Motor neuron (in vitro differentiated cells): ENCODE measurements around the gene LRRN4. TPM values are rescaled to one million over a fixed set of nuclear protein-coding genes. Genes with fewer than 3 reads are reported as not detected.
"Not testable (repeated sequence)": the region's sequence is repeated elsewhere in the genome, so short reads cannot be mapped to it uniquely, and the experiment has no call there.

ENCODE experiments used
- ATAC-seq, 8 experiments: fragments of 200-7000 bp; cut with Tn5 transposase; replicated peaks in 6 of 8; 2 replicates each; pipeline ENCODE4 v1.8.0; 2021; ENCODE audit warnings: mild to moderate bottlenecking in 8 of 8, moderate library complexity in 8 of 8
- H3K27ac ChIP-seq, 2 donors: fragments of 250-450 bp; sonication (Bioruptor Pico); 2 replicates each; pipeline ENCODE4 v1.9.0; 2021; ENCODE audit warnings: antibody characterized with exemption in 2 of 2, mild to moderate bottlenecking in 2 of 2, moderate library complexity in 1 of 2
- H3K4me1 ChIP-seq, 2 donors: fragments of 250-450 bp; sonication (Bioruptor Pico); replicated peaks in 1 of 2; 2 replicates each; pipeline ENCODE4 v1.6.1; 2021; ENCODE audit warnings: antibody characterized with exemption in 2 of 2, mild to moderate bottlenecking in 2 of 2, moderate library complexity in 1 of 2
- H3K4me3 ChIP-seq, 5 donors: fragments of 250-450 bp; sonication (Bioruptor Pico); 2 replicates each; pipeline ENCODE4 v1.9.0; 2021; ENCODE audit warnings: antibody characterized with exemption in 5 of 5, mild to moderate bottlenecking in 5 of 5, moderate library complexity in 4 of 5
- WGBS, 10 experiments: fragments of 450-650 bp; shearing (Covaris generic); methylation state at CpG; one replicate each; pipeline ENCODE4 v1.0.0; 2022; 5-methylcytosine and 5-hydroxymethylcytosine counted together
- in situ Hi-C, 9 experiments: fragments of 400-800 bp; cut with MboI; loops; one replicate each; pipeline ENCODE4 v1.15.0; 2021; ENCODE audit warnings: low sequenced_read_pairs in 9 of 9, low pct_unique_long_range_greater_than_20kb in 2 of 9; ENCODE audit not compliant: unreplicated experiment in 9 of 9
- total RNA-seq, 8 experiments: library from RNA; unstranded; fragments of 300-600 nt; gene quantifications; 2 replicates each; pipeline versions ENCODE4 v1.2.3 to v1.2.4, GENCODE V29; 2022

The LRRN4 gene
- total RNA-seq, 8 experiments from 2014 or later = 0.07 to 1.1 (median 0.26) TPM

DNA sequence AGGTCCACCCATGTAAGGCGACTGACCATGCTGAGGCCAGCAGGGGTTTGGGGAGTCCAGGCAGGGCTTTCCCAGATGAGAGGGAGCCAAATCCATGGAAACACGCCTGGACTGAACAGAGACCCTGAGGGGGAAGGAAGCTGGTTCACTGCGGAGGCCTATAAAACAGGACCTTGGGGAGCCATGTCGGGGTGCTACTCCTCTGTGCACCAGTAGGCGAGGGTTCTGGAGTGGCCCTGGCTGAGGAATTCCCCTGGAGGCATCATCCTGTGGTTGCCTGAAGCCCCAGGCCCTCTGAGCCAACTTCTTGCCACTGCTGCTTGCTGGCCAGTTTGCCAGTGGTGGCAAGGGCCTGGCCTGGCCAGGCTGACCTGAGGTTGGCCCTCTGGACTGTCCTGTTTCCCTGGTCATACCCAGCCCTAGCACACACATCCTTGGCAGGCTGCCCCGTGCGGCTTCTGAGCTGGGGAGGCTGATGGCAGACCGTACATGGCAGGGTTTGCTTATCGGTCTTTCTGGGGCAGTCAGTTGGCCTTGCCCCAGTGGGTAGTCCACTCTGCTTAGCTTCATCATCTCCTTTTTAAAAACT lies 2.2 kb upstream of the LRRN4 start:
- H3K27ac ChIP-seq = no peak overlapping the region
- no peak overlapping the region for H3K4me3 ChIP-seq
- peaks cover 0 to 5% of the 10 kb centered on the region in 2 donors for H3K4me1 ChIP-seq

GRCh38 chr20:6055161-6055783 lies 1.4 kb upstream of the LRRN4 start:
- Histone ChIP-seq H3K27ac (no peak overlapping the region), H3K4me3 (no peak overlapping the region), H3K4me1 (peaks cover 0 to 5% of the 10 kb centered on the region in 2 donors)
- in situ Hi-C loops = no loop called here
- 65 to 89% (median 76%) methylated on average over 1 to 5 of the region's 10 CpGs; no CpG with 5 or more reads in 4 of the 10 experiments for WGBS, 10 experiments
- no peak for ATAC-seq

More for the DNA sequence above, 2.2 kb upstream of the LRRN4 start:
- no peak for ATAC-seq
- in situ Hi-C loops = no loop called here
- WGBS, 10 experiments = 48 to 100% (median 80%) methylated on average over 1 to 8 of the region's 9 CpGs; no CpG with 5 or more reads in 5 of the 10 experiments

- H3K4me3 ChIP-seq, H3K27ac ChIP-seq, in situ Hi-C loops, H3K4me1 ChIP-seq, ATAC-seq: not testable (repeated sequence)
- 40 to 100% (median 87%) methylated on average over 1 to 3 of the region's 4 CpGs; no CpG with 5 or more reads in 4 of the 10 experiments for WGBS, 10 experiments
These were observed 810 bp upstream of the LRRN4 start for GRCh38 chr20:6054689-6055051.

DNA sequence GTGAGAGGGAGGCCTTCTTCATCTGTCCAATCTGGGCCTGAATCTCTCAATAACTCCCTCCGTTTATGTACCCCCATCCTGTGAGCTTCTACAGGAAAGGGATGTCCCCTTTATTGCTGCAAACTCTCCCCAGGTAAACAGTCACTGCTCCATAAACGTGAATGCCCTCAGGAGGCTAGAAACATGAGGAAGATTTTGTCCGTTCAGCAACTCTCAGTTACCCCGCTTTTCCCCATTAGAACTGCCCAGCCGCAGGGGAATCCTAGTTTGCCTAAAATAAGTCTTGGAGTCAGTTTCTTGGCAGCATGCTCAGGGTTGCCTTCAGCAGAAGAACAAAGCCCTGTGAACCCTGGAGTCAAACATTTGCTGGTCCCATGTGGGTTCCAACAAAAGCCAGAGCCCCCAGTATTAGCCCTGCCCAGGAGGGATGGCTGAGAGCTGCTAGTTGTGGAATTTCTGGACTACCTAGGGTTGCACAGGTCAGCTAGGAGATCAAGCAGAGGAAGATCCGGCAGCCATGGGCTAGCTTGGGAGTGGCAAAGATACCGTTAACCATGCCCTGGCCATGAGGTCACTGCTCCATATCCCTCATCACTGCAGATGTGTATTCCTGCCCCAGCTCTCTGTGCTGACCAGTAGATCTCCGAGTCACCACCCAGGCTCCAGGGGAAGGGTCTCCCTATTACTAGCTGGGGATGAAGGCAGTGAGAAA lies 640 bp downstream of the LRRN4 start:
- no peak overlapping the region for H3K4me3 ChIP-seq
- peaks cover 0 to 5% of the 10 kb centered on the region in 2 donors for H3K4me1 ChIP-seq
- no peak overlapping the region for H3K27ac ChIP-seq
- in situ Hi-C loops = no loop called here
- whole genome bisulfite sequencing, 10 experiments = 20 to 100% (median 89%) methylated on average over 1 to 6 of the region's 8 CpGs
- ATAC-seq = peak in 1 of 8 experiments; percentile 26

DNA sequence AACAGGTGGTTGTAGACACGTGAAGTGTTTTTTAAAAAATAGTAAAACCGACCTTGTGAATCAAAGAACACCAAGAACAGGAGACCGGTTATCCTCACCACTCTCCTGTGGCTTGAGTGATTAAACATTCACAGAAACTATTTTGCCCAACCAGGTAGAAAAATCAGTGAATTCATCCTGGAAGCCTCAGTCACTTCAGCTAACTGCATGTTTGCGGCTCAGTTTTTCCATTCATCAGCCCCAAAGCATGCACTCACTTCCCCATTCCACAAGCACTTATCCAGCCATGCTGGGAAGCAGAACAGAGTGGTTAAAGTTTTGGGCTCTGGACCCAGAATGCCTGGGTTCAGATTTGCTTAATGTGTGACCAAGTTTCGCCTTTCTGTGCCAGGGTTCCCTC lies 2.4 kb downstream of the LRRN4 start:
- peaks cover 0 to 5% of the 10 kb centered on the region in 2 donors for H3K4me1 ChIP-seq
- no peak for ATAC-seq
- in situ Hi-C loops = no loop called here
- WGBS, 10 experiments = 20 to 90% (median 68%) methylated on average over 2 to 4 of the region's 5 CpGs; no CpG with 5 or more reads in 2 of the 10 experiments
- peak overlapping the region in 1 of 5 donors; percentile 31 for H3K4me3 ChIP-seq
- H3K27ac ChIP-seq = no peak overlapping the region

DNA sequence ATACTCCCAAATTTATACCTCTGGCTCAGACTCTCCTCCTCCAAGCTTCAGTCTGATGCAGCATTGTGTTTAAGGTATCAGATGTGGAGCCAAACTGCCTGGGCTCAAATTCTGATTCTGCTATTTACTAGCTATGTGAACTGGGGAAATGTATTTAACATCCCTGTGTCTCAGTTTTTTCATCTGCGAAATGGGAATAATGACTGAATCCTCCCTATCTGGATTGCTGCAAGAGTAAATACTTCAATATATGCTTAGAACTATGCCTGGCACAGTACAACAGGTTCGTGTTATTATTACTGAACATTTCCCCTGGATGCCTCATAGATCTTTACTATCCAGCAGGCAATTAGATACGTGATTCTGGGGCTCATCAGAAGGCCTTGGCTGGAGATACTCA lies 5.5 kb downstream of the LRRN4 start:
- no peak for ATAC-seq
- in situ Hi-C loops = no loop called here
- Histone ChIP-seq H3K4me1 (peaks cover 0 to 5% of the 10 kb centered on the region in 2 donors), H3K27ac (no peak overlapping the region), H3K4me3 (no peak overlapping the region)
- 17 to 100% (median 80%) methylated on average over 1 to 3 of the region's 3 CpGs; no CpG with 5 or more reads in 1 of the 10 experiments for WGBS, 10 experiments

GRCh38 chr20:6046432-6046831 lies 7.4 kb downstream of the LRRN4 start:
- in situ Hi-C loops = no loop called here
- WGBS, 10 experiments = 17 to 50% (median 20%) methylated on average over 1 of the region's 1 CpG; no CpG with 5 or more reads in 7 of the 10 experiments
- H3K4me1 ChIP-seq = no peaks in the 10 kb centered on the region
- no peak overlapping the region for H3K27ac ChIP-seq
- ATAC-seq = peak in 4 of 8 experiments; percentile 38 to 79 (median 61)
- H3K4me3 ChIP-seq = no peak overlapping the region

- in situ Hi-C loops = no loop called here
- no peak overlapping the region for H3K27ac ChIP-seq
- peak in 1 of 8 experiments; percentile 21 for ATAC-seq
These were observed 8.3 kb downstream of the LRRN4 start for GRCh38 chr20:6045566-6045965.

GRCh38 chr20:6044115-6044514 lies 9.7 kb downstream of the LRRN4 start:
- 86% methylated on average over 2 of the region's 2 CpGs; no CpG with 5 or more reads in 8 of the 10 experiments for WGBS, 10 experiments
- H3K27ac ChIP-seq = no peak overlapping the region
- no peaks in the 10 kb centered on the region for H3K4me1 ChIP-seq
- peak in 3 of 8 experiments; percentile 5 to 28 (median 28) for ATAC-seq
- no peak overlapping the region for H3K4me3 ChIP-seq
- in situ Hi-C loops = no loop called here

More at GRCh38 chr20:6045566-6045965, 8.3 kb downstream of the LRRN4 start:
- Histone ChIP-seq H3K4me1 (no peaks in the 10 kb centered on the region), H3K4me3 (no peak overlapping the region)

GRCh38 chr20:6041808-6042265 lies 12.0 kb downstream of the LRRN4 start:
- ATAC-seq = no peak
- Histone ChIP-seq H3K27ac (no peak overlapping the region), H3K4me3 (no peak overlapping the region), H3K4me1 (no peaks in the 10 kb centered on the region)
- 93 to 100% (median 96%) methylated on average over 1 to 10 of the region's 26 CpGs; no CpG with 5 or more reads in 7 of the 10 experiments for WGBS, 10 experiments
- in situ Hi-C loops = no loop called here

DNA sequence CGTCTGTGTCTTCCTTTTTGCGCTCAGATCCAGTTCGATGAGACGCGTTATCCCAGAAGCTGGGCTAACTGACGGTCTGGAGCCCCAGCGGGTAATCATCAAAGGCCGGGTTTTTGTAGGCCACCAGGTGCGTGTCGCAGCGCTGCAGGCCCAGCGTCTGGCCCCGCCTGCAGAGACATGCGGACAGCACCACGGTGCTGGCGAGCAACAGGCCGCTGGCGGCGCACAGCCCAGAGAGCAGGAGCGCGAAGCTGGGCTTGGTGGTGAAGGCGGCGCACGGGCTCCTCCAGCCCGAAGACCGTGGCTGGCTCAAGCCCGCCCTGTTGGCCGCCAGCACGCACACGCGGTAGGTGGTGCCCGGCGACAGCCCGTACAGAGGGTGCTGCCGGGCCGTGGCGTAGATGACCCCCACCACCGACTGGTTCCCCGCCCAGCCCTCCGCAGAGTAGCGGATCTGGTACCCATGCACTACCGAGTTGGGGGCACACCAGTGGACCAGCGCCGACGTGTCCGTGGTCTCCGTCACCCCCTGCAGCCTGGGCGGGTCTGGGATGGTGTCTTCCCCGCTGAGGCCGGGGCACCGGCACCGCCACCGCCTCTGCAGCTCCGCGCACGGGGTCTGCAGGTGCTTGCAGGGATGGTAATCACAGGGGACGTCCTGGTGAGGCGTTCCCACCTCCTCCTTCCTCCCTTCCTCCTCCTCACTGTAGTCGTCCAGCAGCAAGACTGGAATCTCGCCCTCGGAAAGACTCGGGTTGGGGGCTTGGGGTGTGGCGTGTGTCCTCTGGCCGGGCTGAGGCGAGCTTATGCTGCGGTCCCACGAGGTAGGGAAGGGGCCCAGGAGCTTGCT lies 12.7 kb downstream of the LRRN4 start:
- in situ Hi-C loops = no loop called here
- 80 to 100% (median 96%) methylated on average over 1 to 12 of the region's 67 CpGs; no CpG with 5 or more reads in 5 of the 10 experiments for WGBS, 10 experiments
- no peak overlapping the region for H3K27ac ChIP-seq
- H3K4me3 ChIP-seq = no peak overlapping the region
- no peaks in the 10 kb centered on the region for H3K4me1 ChIP-seq
- ATAC-seq = peak in 1 of 8 experiments; percentile 23

- in situ Hi-C loops = no loop called here
- no peak for ATAC-seq
- Histone ChIP-seq H3K4me3 (no peak overlapping the region), H3K4me1 (no peaks in the 10 kb centered on the region), H3K27ac (no peak overlapping the region)
- WGBS, 10 experiments = 60 to 100% (median 94%) methylated on average over 1 to 8 of the region's 8 CpGs; no CpG with 5 or more reads in 2 of the 10 experiments
These were observed 13.3 kb downstream of the LRRN4 start for GRCh38 chr20:6040540-6040939.
